Tibial artery (tissue), 4 donors: ENCODE measurements around the gene RSPH1.

ENCODE experiments used
- DNase-seq, 2 donors: peaks; one replicate each; pipeline ENCODE4 v3.0.0-alpha.2; 2019
- H3K27ac ChIP-seq, 2 donors: fragments of 200-600 bp; sonication (generic) in 1 of 2; 1 replicate in 1 of 2; 2 replicates in 1 of 2; pipeline ENCODE4 v1.5.1; 2018 to 2019; ENCODE audit warnings: mild to moderate bottlenecking in 1 of 2
- H3K27me3 ChIP-seq, 2 donors: fragments of 200-600 bp; sonication (generic) in 1 of 2; one replicate each; pipeline versions ENCODE4 v1.5.1 to v1.6.0; 2016 to 2019
- H3K36me3 ChIP-seq, 3 donors: fragments of 200-600 bp; sonication (generic) in 2 of 3; one replicate each; pipeline ENCODE4 v1.5.1; 2016 to 2019; ENCODE audit warnings: mild to moderate bottlenecking in 2 of 3
- H3K4me1 ChIP-seq, 4 donors: fragments of 200-600 bp; sonication (generic) in 2 of 4; 1 replicate in 3 of 4; 2 replicates in 1 of 4; pipeline ENCODE4 v1.5.1; 2016 to 2019
- H3K4me3 ChIP-seq, 2 donors: fragments of 200-600 bp; sonication (generic) in 1 of 2; 1 replicate in 1 of 2; 2 replicates in 1 of 2; pipeline ENCODE4 v1.5.1; 2018 to 2019; ENCODE audit warnings: mild to moderate bottlenecking in 2 of 2
- H3K9me3 ChIP-seq, 3 donors: fragments of 200-600 bp; sonication (generic) in 1 of 3; one replicate each; pipeline ENCODE4 v1.5.1; 2016 to 2019
- CTCF ChIP-seq, 2 experiments: fragments of 200-600 bp in 1 of 2; fragments of 450-650 bp in 1 of 2; IDR thresholded peaks; one replicate each; pipeline ENCODE4 v1.5.1; 2017 to 2019; ENCODE audit warnings: antibody characterized with exemption in 2 of 2, mild to moderate bottlenecking in 1 of 2, moderate library complexity in 1 of 2
- intact Hi-C: fragments of 100-400 bp; cut with DNase I; formaldehyde crosslinking; loops from one replicate; pipeline ENCODE4 v1.15.0; 2023; ENCODE audit warnings: low total_unique reads

Gene RSPH1

GRCh38 chr21:42525029-42525581, 29.1 kb upstream of the RSPH1 start:
- intact Hi-C loops: no loop called here
- H3K4me3 ChIP-seq: peak overlapping the region; percentile 46 to 54
- H3K9me3 ChIP-seq: no peaks in the 10 kb centered on the region
- H3K36me3 ChIP-seq: peaks cover 0 to 20% (median 0%) of the 10 kb centered on the region in 3 donors
- H3K27ac ChIP-seq: peak overlapping the region; percentile 84 to 85
- H3K4me1 ChIP-seq: peaks cover 0 to 34% (median 22%) of the 10 kb centered on the region in 4 donors
- peak in 1 of 2 donors; percentile 66 for DNase-seq
- no peaks in the 10 kb centered on the region for H3K27me3 ChIP-seq
- no peak for TF ChIP-seq CTCF (IDR thresholded peaks at IDR 0.05)

GRCh38 chr21:42524341-42525028, 28.5 kb upstream of the RSPH1 start:
- Histone ChIP-seq H3K27me3 (no peaks in the 10 kb centered on the region), H3K4me1 (peaks cover 0 to 34% (median 22%) of the 10 kb centered on the region in 4 donors), H3K36me3 (peaks cover 0 to 20% (median 5%) of the 10 kb centered on the region in 3 donors), H3K27ac (peak overlapping the region; percentile 84 to 85), H3K9me3 (no peaks in the 10 kb centered on the region), H3K4me3 (peak overlapping the region; percentile 46 to 54)
- TF ChIP-seq CTCF (IDR thresholded peaks at IDR 0.05): no peak
- intact Hi-C loops: no loop called here
- DNase-seq: peak; percentile 69 to 86

GRCh38 chr21:42523941-42524340, 27.9 kb upstream of the RSPH1 start:
- Histone ChIP-seq H3K4me3 (peak overlapping the region in 1 of 2 donors; percentile 54), H3K27me3 (no peaks in the 10 kb centered on the region), H3K9me3 (no peaks in the 10 kb centered on the region), H3K27ac (peak overlapping the region; percentile 84 to 85), H3K36me3 (peaks cover 0 to 26% (median 9%) of the 10 kb centered on the region in 3 donors), H3K4me1 (peaks cover 0 to 34% (median 22%) of the 10 kb centered on the region in 4 donors)
- intact Hi-C loops: no loop called here
- no peak for TF ChIP-seq CTCF (IDR thresholded peaks at IDR 0.05)
- DNase-seq: peak in 1 of 2 donors; percentile 42

GRCh38 chr21:42523211-42523610, 27.2 kb upstream of the RSPH1 start:
- TF ChIP-seq CTCF (IDR thresholded peaks at IDR 0.05): no peak
- Histone ChIP-seq H3K4me1 (peaks cover 0 to 33% (median 21%) of the 10 kb centered on the region in 4 donors), H3K9me3 (no peaks in the 10 kb centered on the region), H3K4me3 (no peak overlapping the region), H3K27me3 (no peaks in the 10 kb centered on the region), H3K27ac (no peak overlapping the region), H3K36me3 (peaks cover 0 to 31% (median 15%) of the 10 kb centered on the region in 3 donors)
- DNase-seq: peak in 1 of 2 donors; percentile 44
- intact Hi-C loops: no loop called here

- Histone ChIP-seq H3K27me3 (no peaks in the 10 kb centered on the region), H3K4me1 (peaks cover 0 to 33% (median 20%) of the 10 kb centered on the region in 4 donors), H3K4me3 (no peak overlapping the region), H3K27ac (no peak overlapping the region), H3K36me3 (peaks cover 0 to 31% (median 15%) of the 10 kb centered on the region in 3 donors), H3K9me3 (no peaks in the 10 kb centered on the region)
- TF ChIP-seq CTCF (IDR thresholded peaks at IDR 0.05): no peak
- intact Hi-C loops: no loop called here
- peak in 1 of 2 donors; percentile 51 for DNase-seq
These were observed 26.7 kb upstream of the RSPH1 start for GRCh38 chr21:42522771-42523170.
